HepG2 (cell line): ENCODE results near the gene CAPN12. TPM values are rescaled to one million over a fixed set of nuclear protein-coding genes. Genes with fewer than 3 reads are reported as not detected.

Experiments
- ADNP ChIP-seq: sonication (generic); formaldehyde crosslinking; IDR thresholded peaks from 2 replicates; pipeline ENCODE4 v1.4.0; 2020; ENCODE audit warnings: missing genetic modification reagents
- FOXC1 ChIP-seq: sonication (generic); formaldehyde crosslinking; IDR thresholded peaks from 2 replicates; pipeline ENCODE4 v1.8.0; 2022; ENCODE audit warnings: mild to moderate bottlenecking, missing genetic modification reagents, borderline replicate concordance
- GPN1 ChIP-seq: sonication (generic); formaldehyde crosslinking; IDR thresholded peaks from 2 replicates; pipeline ENCODE4 v1.5.1; 2020; ENCODE audit warnings: missing genetic modification reagents, borderline replicate concordance
- KMT2A ChIP-seq: sonication (generic); formaldehyde crosslinking; IDR thresholded peaks from 2 replicates; pipeline ENCODE4 v1.4.0; 2020; ENCODE audit warnings: missing genetic modification reagents
- MAFG ChIP-seq: sonication (generic); formaldehyde crosslinking; IDR thresholded peaks from 2 replicates; pipeline ENCODE4 v1.5.1; 2020; ENCODE audit warnings: mild to moderate bottlenecking, missing genetic modification reagents
- NCOA2 ChIP-seq: sonication (generic); formaldehyde crosslinking; IDR thresholded peaks from 2 replicates; pipeline ENCODE4 v1.8.0; 2022; ENCODE audit warnings: inconsistent platforms
- NR2F1 ChIP-seq, 2 experiments: fragments of 450-650 bp in 1 of 2; formaldehyde crosslinking in 1 of 2; IDR thresholded peaks; 2 replicates each; pipeline versions ENCODE4 v1.5.0 to v1.6.1; 2016 to 2020; ENCODE audit warnings: mild to moderate bottlenecking in 1 of 2, missing compliant biosample characterization in 1 of 2, missing genetic modification reagents in 1 of 2, moderate library complexity in 1 of 2
- RAD51 ChIP-seq: fragments of 450-650 bp; IDR thresholded peaks from 2 replicates; pipeline ENCODE4 v1.6.1; 2016; ENCODE audit warnings: borderline replicate concordance
- RBFOX2 ChIP-seq: fragments of 200-400 bp; formaldehyde crosslinking; IDR thresholded peaks from 2 replicates; pipeline ENCODE4 v1.6.1; 2017; ENCODE audit warnings: low read depth, mild to moderate bottlenecking, low read length
- SYNCRIP ChIP-seq: fragments of 200-400 bp; formaldehyde crosslinking; IDR thresholded peaks from 2 replicates; pipeline ENCODE4 v1.6.1; 2018; ENCODE audit warnings: mild to moderate bottlenecking, low read depth, low read length; ENCODE audit not compliant: insufficient read depth
- TBL1XR1 ChIP-seq: fragments of 150-350 bp; IDR thresholded peaks from 2 replicates; pipeline ENCODE4 v1.6.1; 2014; ENCODE audit warnings: borderline replicate concordance, low read length; ENCODE audit not compliant: partially characterized antibody
- ZNF224 ChIP-seq: sonication (generic); formaldehyde crosslinking; IDR thresholded peaks from 2 replicates; pipeline ENCODE4 v1.5.0; 2020; ENCODE audit warnings: mild to moderate bottlenecking, missing genetic modification reagents
- ZNF605 ChIP-seq: sonication (generic); formaldehyde crosslinking; IDR thresholded peaks from 2 replicates; pipeline ENCODE4 v1.8.0; 2022; ENCODE audit warnings: mild to moderate bottlenecking, missing genetic modification reagents
- ZNF790 ChIP-seq: sonication (generic); formaldehyde crosslinking; IDR thresholded peaks from 2 replicates; pipeline ENCODE4 v1.8.0; 2022; ENCODE audit warnings: missing genetic modification reagents, mild to moderate bottlenecking, borderline replicate concordance
- polyA plus RNA-seq, 8 experiments: library from polyadenylated mRNA; depleted of rRNA in 3 of 8; stranded (reverse) in 7 of 8; unstranded in 1 of 8; fragments of >200 nt; fragmentation: Illumina TruSeq in 4 of 8; extraction: Trizol in 4 of 8; gene quantifications; 2 replicates each; pipeline versions ENCODE4 v1.2.1 to v1.2.3, GENCODE V29; 2011 to 2016; ENCODE audit warnings: low read depth in 4 of 8, missing spikeins in 1 of 8, mixed read lengths in 1 of 8; ENCODE audit not compliant: insufficient read depth in 1 of 8
- total RNA-seq, 5 experiments: library from RNA; depleted of rRNA; stranded (reverse); fragments of >200 nt; fragmentation: Illumina TruSeq; extraction: Trizol; gene quantifications; 2 replicates each; pipeline ENCODE4 v1.2.3, GENCODE V29; 2016; ENCODE audit warnings: low read depth in 1 of 5
- TF ChIP-seq, protein P1 (sequence below): sonication (generic); formaldehyde crosslinking; IDR thresholded peaks from 2 replicates; pipeline ENCODE4 v1.5.1; 2020; ENCODE audit warnings: mild to moderate bottlenecking, missing genetic modification reagents, moderate library complexity
- TF ChIP-seq, protein P2 (sequence below): sonication (generic); formaldehyde crosslinking; IDR thresholded peaks from 2 replicates; pipeline ENCODE4 v1.4.0; 2020; ENCODE audit warnings: missing genetic modification reagents
- TF ChIP-seq, protein P3 (sequence below): sonication (generic); formaldehyde crosslinking; conservative IDR thresholded peaks from 2 replicates; pipeline ENCODE4 v1.4.0; 2020; ENCODE audit warnings: mild to moderate bottlenecking, missing genetic modification reagents, moderate library complexity

Gene CAPN12
- total and polyA plus RNA-seq, 2 of the 13 experiments (the other 11 are each of a cell fraction or from before 2014, with no cell fraction given) = 1.6 to 13.6 TPM

DNA sequence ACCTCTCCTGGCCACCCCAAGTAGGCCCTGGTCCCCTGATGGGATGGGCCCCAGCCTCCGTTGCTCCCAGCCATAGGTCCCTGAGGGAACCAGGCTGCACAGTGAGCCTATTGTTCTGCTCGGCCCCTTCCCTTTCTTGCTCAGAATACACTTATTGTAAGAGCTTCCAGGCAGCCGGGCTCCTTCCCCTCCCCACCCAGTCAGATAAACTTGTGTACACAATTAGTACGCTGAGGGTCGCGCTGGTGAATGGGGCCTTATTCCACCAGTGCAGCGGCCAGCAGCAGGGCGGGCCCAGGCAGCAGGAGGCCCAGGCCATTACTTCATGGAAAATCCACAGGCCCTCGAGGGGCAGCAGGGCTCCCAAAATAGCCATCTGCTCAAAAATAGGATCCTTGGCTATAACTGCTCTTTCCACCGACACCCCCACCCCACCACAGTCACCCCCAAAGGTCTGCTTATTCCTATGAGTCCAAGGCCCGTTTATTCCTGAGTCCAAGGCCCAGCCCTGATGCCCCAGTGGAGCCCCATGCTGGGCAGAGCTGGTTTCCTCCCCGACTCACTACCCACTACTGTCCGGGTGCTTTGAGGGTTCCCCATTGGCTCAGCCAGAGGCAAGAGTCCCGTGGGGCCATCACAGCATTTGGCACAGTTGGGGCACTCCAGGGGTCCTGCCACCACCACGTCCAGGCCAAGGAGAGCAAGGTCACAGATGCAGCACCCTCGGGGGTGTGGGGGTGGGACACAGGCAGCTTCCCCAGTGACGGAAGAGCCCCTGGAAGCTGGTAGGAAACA is 22.1 kb downstream of the CAPN12 start (continued):
- TF ChIP-seq GPN1 (CRISPR knock-in tag) (no peak), ADNP (CRISPR knock-in tag) (no peak), NR2F1 (CRISPR knock-in tag; IDR thresholded peaks at IDR 0.05) (no peak), FOXC1 (no peak), ZNF605 (no peak), ZNF224 (CRISPR knock-in tag) (peak; percentile 76; the same call in 1 of the 2 replicates), RAD51 (no peak), MAFG (CRISPR knock-in tag) (no peak), NCOA2 (CRISPR knock-in tag) (peak; percentile 89), TBL1XR1 (no peak), RBFOX2 (peak; percentile 37; the same call in 1 of the 2 replicates), ZNF790 (CRISPR knock-in tag) (no peak), KMT2A (no peak), SYNCRIP (no peak)
- TF ChIP-seq, protein P1, sequence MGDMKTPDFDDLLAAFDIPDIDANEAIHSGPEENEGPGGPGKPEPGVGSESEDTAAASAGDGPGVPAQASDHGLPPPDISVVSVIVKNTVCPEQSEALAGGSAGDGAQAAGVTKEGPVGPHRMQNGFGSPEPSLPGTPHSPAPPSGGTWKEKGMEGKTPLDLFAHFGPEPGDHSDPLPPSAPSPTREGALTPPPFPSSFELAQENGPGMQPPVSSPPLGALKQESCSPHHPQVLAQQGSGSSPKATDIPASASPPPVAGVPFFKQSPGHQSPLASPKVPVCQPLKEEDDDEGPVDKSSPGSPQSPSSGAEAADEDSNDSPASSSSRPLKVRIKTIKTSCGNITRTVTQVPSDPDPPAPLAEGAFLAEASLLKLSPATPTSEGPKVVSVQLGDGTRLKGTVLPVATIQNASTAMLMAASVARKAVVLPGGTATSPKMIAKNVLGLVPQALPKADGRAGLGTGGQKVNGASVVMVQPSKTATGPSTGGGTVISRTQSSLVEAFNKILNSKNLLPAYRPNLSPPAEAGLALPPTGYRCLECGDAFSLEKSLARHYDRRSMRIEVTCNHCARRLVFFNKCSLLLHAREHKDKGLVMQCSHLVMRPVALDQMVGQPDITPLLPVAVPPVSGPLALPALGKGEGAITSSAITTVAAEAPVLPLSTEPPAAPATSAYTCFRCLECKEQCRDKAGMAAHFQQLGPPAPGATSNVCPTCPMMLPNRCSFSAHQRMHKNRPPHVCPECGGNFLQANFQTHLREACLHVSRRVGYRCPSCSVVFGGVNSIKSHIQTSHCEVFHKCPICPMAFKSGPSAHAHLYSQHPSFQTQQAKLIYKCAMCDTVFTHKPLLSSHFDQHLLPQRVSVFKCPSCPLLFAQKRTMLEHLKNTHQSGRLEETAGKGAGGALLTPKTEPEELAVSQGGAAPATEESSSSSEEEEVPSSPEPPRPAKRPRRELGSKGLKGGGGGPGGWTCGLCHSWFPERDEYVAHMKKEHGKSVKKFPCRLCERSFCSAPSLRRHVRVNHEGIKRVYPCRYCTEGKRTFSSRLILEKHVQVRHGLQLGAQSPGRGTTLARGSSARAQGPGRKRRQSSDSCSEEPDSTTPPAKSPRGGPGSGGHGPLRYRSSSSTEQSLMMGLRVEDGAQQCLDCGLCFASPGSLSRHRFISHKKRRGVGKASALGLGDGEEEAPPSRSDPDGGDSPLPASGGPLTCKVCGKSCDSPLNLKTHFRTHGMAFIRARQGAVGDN (CRISPR knock-in tag) = peak; percentile 95
- TF ChIP-seq, protein P2, sequence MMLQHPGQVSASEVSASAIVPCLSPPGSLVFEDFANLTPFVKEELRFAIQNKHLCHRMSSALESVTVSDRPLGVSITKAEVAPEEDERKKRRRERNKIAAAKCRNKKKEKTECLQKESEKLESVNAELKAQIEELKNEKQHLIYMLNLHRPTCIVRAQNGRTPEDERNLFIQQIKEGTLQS (CRISPR knock-in tag) = no peak
- TF ChIP-seq, protein P3, sequence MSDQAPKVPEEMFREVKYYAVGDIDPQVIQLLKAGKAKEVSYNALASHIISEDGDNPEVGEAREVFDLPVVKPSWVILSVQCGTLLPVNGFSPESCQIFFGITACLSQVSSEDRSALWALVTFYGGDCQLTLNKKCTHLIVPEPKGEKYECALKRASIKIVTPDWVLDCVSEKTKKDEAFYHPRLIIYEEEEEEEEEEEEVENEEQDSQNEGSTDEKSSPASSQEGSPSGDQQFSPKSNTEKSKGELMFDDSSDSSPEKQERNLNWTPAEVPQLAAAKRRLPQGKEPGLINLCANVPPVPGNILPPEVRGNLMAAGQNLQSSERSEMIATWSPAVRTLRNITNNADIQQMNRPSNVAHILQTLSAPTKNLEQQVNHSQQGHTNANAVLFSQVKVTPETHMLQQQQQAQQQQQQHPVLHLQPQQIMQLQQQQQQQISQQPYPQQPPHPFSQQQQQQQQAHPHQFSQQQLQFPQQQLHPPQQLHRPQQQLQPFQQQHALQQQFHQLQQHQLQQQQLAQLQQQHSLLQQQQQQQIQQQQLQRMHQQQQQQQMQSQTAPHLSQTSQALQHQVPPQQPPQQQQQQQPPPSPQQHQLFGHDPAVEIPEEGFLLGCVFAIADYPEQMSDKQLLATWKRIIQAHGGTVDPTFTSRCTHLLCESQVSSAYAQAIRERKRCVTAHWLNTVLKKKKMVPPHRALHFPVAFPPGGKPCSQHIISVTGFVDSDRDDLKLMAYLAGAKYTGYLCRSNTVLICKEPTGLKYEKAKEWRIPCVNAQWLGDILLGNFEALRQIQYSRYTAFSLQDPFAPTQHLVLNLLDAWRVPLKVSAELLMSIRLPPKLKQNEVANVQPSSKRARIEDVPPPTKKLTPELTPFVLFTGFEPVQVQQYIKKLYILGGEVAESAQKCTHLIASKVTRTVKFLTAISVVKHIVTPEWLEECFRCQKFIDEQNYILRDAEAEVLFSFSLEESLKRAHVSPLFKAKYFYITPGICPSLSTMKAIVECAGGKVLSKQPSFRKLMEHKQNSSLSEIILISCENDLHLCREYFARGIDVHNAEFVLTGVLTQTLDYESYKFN = peak; percentile 85
